ENCODE measurements around the gene LIM2. TPM values are rescaled to one million over a fixed set of nuclear protein-coding genes. Genes with fewer than 3 reads are reported as not detected.

Gene LIM2
- total RNA-seq, 1 experiment from 2014 or later, result not detected

GRCh38 chr19:51367255-51367564 lies 20.6 kb downstream of the LIM2 start:
- POLR2A ChIA-PET (ENCODE audit: unreplicated experiment), result interaction anchor here (0.6 to 1.1 kb wide), 6 partner anchors 27 to 322 kb away, joined by 3 to 9 read pairs (median 6); partner anchors contain the start of gene SIGLEC10
- H2AFZ ChIP-seq, result peak overlapping the region; percentile 99
- CTCF ChIA-PET, result no interaction called here

GRCh38 chr19:51366389-51367254 lies 21.2 kb downstream of the LIM2 start:
- peak; percentile 97 for DNase-seq
- H3K9me3 ChIP-seq (ENCODE audit: insufficient read depth, low read depth), result no peaks in the 10 kb centered on the region
- BruUV-seq (replicated peaks), result TSS peak; percentile 20
- H3K27me3 ChIP-seq (ENCODE audit: insufficient read depth, low read depth), result peaks cover 14% of the 10 kb centered on the region; the same call in 1 of the 2 replicates
- no peaks in the 10 kb centered on the region for H3K9me2 ChIP-seq (ENCODE audit: insufficient read depth)
- peak overlapping the region; percentile 92 for H3K4me3 ChIP-seq
- POLR2A ChIA-PET (ENCODE audit: unreplicated experiment), result interaction anchor here (1.1 kb wide), 1 partner anchor 27 kb away, joined by 6 read pairs; no protein-coding TSS in a partner anchor
- no peak for TF ChIP-seq EZH2 (IDR thresholded peaks at IDR 0.05; ENCODE audit: low read depth)
- no peak for TF ChIP-seq CTCF (conservative IDR thresholded peaks at IDR 0.05)
- peaks cover 36% of the 10 kb centered on the region for H3K4me1 ChIP-seq (replicated peaks; ENCODE audit: insufficient read depth)
- H4K20me1 ChIP-seq (ENCODE audit: insufficient read depth), result peaks cover 7% of the 10 kb centered on the region; the same call in 1 of the 2 replicates
- H3K27ac ChIP-seq, result peak overlapping the region; percentile 74
- H3K4me2 ChIP-seq, result peak overlapping the region; percentile 100
- H2AFZ ChIP-seq, result peak overlapping the region; percentile 99
- H3K79me2 ChIP-seq (ENCODE audit: low read depth), result peaks cover 35% of the 10 kb centered on the region
- intact Hi-C loops (cut with micrococcal nuclease; ENCODE audit: unreplicated experiment), result loop anchor here (1.0 to 10.0 kb wide), 4 partner anchors 27 to 336 kb away; no protein-coding TSS in a partner anchor
- CTCF ChIA-PET, result no interaction called here
- H3F3A ChIP-seq (ENCODE audit: insufficient read depth, low read depth), result peaks cover 31% of the 10 kb centered on the region
- no peaks in the 10 kb centered on the region for H3K36me3 ChIP-seq (ENCODE audit: low read depth)

More at GRCh38 chr19:51367255-51367564, 20.6 kb downstream of the LIM2 start:
- Histone ChIP-seq H3K9me2 (ENCODE audit: insufficient read depth) (no peaks in the 10 kb centered on the region), H3F3A (ENCODE audit: insufficient read depth, low read depth) (peaks cover 28% of the 10 kb centered on the region), H3K27me3 (ENCODE audit: insufficient read depth, low read depth) (peaks cover 20% of the 10 kb centered on the region), H3K4me3 (peak overlapping the region; percentile 92), H3K4me1 (replicated peaks; ENCODE audit: insufficient read depth) (peaks cover 36% of the 10 kb centered on the region), H3K36me3 (ENCODE audit: low read depth) (no peaks in the 10 kb centered on the region), H3K79me2 (ENCODE audit: low read depth) (peaks cover 30% of the 10 kb centered on the region), H3K4me2 (peak overlapping the region; percentile 100), H4K20me1 (ENCODE audit: insufficient read depth) (peaks cover 4% of the 10 kb centered on the region; the same call in 1 of the 2 replicates), H3K27ac (peak overlapping the region; percentile 74), H3K9me3 (ENCODE audit: insufficient read depth, low read depth) (no peaks in the 10 kb centered on the region)
- no peak for DNase-seq
- intact Hi-C loops (cut with micrococcal nuclease; ENCODE audit: unreplicated experiment), result loop anchor here (1.0 to 10.0 kb wide), 3 partner anchors 28 to 335 kb away; no protein-coding TSS in a partner anchor
- TF ChIP-seq EZH2 (IDR thresholded peaks at IDR 0.05; ENCODE audit: low read depth) (no peak), CTCF (conservative IDR thresholded peaks at IDR 0.05) (no peak)
- BruUV-seq (replicated peaks), result TSS peak; percentile 15

GRCh38 chr19:51365965-51366388 lies 21.8 kb downstream of the LIM2 start, which contains the start of gene ETFB:
TSS of gene ETFB (minus strand) at chr19:51366388. CDS start at chr19:51366326, 62 bp downstream.
- H3K79me2 ChIP-seq (ENCODE audit: low read depth), result peaks cover 38% of the 10 kb centered on the region
- ChIA-PET CTCF (no interaction called here), POLR2A (ENCODE audit: unreplicated experiment) (interaction anchor here (1.2 kb wide), 1 partner anchor 26 kb away, joined by 8 read pairs; no protein-coding TSS in a partner anchor)
- DNase-seq, result no peak
- peaks cover 31% of the 10 kb centered on the region for H3F3A ChIP-seq (ENCODE audit: insufficient read depth, low read depth)
- peak within 1 kb of the TSS; percentile 74 for H3K27ac ChIP-seq
- peaks cover 7% of the 10 kb centered on the region; the same call in 1 of the 2 replicates for H4K20me1 ChIP-seq (ENCODE audit: insufficient read depth)
- H3K4me1 ChIP-seq (replicated peaks; ENCODE audit: insufficient read depth), result peaks cover 36% of the 10 kb centered on the region
- H3K9me3 ChIP-seq (ENCODE audit: insufficient read depth, low read depth), result no peaks in the 10 kb centered on the region
- peaks cover 7% of the 10 kb centered on the region; the same call in 1 of the 2 replicates for H3K27me3 ChIP-seq (ENCODE audit: insufficient read depth, low read depth)
- no peak for TF ChIP-seq CTCF (conservative IDR thresholded peaks at IDR 0.05)
- no peak for TF ChIP-seq EZH2 (IDR thresholded peaks at IDR 0.05; ENCODE audit: low read depth)
- intact Hi-C loops (cut with micrococcal nuclease; ENCODE audit: unreplicated experiment), result loop anchor here (1.0 to 10.0 kb wide), 3 partner anchors 28 to 336 kb away; no protein-coding TSS in a partner anchor
- peak within 1 kb of the TSS; percentile 99 for H2AFZ ChIP-seq
- peak within 1 kb of the TSS; percentile 100 for H3K4me2 ChIP-seq
- H3K9me2 ChIP-seq (ENCODE audit: insufficient read depth), result no peaks in the 10 kb centered on the region
- peak within 1 kb of the TSS; percentile 92 for H3K4me3 ChIP-seq
- TSS peak; percentile 65 for BruUV-seq (replicated peaks)
- H3K36me3 ChIP-seq (ENCODE audit: low read depth), result no peaks in the 10 kb centered on the region

All from PC-9 (cell line).